Activated CD4-positive, alpha-beta T cell treated with anti-CD3 and anti-CD28 coated beads, Interleukin-2, amount 50 U/mL, for 24 hours (primary cell): ENCODE measurements around the gene KMT2C.
"Not testable (repeated sequence)": the region's sequence is repeated elsewhere in the genome, so short reads cannot be mapped to it uniquely, and the experiment has no call there.

Experiments used
- DNase-seq, 2 donors: peaks; one replicate each; pipeline ENCODE4 v3.0.0-alpha.2; 2020; ENCODE audit warnings: low read depth in 1 of 2, low spot score in 1 of 2

Gene KMT2C

DNA sequence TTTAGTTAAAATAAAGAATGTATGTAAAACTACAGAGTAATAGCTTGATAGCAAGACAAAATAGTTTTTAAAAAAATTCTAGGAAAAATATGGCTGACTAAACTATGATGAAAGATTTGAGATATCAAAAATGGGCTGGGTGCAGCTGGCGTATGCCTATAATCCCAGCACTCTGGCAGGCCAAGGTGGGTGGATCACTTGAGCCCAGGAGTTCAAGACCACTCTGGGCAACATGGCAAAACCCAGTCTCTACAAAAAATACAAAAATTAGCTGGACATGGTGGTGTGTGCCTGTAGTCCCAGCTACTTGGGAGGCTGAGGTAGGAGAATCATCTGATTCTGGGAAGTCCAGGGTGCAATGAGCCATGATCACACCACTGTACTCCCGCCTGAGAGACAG, 29.8 kb downstream of the KMT2C start:
- not testable (repeated sequence) for DNase-seq

GRCh38 chr7:152403726-152404125, 32.1 kb downstream of the KMT2C start:
- no peak for DNase-seq

DNA sequence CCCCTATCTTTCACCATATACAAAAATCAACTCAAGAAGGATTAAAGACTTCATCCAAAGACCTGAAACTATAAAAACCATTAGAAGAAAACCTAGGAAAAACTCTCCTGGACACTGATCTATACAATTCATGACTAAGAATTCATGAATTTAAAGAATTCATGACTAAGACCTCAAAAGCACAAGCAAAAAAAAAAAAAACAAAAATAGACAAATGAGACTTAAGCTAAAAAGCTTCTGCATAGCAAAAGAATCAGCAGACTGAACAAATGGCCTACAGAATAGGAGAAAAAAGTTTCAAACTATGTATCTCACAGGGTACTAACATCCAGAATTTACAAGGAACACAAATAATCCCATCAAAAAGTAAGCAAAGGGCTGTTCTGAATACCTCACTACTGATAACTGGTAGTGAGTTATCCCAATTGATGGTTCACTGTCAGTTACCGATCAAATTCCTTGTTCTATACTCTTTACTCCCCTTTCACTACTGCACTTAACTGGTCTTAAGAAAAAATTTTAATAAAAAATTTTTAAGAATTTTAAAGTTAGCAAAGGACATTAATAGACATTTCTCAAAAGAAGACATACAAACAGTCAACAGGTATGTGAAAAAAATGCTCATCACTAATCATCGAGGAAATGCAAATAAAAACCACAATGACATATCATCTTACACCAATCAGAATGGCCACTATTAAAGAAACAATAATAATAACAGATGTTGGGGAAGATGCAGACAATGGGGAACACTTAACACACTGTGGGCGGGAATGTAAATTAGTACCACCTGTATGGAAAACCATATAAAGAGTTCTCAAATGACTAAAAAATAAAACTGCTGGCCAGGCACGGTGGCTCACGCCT, 33.2 kb downstream of the KMT2C start:
- no peak for DNase-seq

DNA sequence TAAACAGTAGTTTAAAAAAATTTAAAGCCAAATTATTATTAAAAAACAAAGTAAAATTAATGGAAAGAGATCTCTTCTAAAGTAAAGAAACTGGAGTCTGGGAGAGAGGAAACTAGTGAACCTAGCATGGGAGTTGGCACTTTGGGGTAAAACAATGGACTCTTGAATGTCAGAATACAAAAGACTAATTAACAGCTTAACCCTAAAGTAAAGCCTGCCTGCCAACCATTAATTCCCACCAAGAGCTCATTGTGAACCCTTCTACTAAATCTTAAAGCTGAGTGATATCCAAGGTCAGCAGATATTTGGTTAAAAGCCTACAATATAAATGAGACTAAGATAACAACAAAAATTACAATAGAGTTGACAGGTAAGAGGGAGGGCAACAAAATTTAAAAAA, 36.5 kb downstream of the KMT2C start:
- DNase-seq = no peak

GRCh38 chr7:152395112-152395511, 40.7 kb downstream of the KMT2C start:
- no peak for DNase-seq

- not testable (repeated sequence) for DNase-seq
Observed at GRCh38 chr7:152394214-152394613, 41.6 kb downstream of the KMT2C start.

- no peak for DNase-seq
Observed at GRCh38 chr7:152392254-152392653, 43.5 kb downstream of the KMT2C start.

DNA sequence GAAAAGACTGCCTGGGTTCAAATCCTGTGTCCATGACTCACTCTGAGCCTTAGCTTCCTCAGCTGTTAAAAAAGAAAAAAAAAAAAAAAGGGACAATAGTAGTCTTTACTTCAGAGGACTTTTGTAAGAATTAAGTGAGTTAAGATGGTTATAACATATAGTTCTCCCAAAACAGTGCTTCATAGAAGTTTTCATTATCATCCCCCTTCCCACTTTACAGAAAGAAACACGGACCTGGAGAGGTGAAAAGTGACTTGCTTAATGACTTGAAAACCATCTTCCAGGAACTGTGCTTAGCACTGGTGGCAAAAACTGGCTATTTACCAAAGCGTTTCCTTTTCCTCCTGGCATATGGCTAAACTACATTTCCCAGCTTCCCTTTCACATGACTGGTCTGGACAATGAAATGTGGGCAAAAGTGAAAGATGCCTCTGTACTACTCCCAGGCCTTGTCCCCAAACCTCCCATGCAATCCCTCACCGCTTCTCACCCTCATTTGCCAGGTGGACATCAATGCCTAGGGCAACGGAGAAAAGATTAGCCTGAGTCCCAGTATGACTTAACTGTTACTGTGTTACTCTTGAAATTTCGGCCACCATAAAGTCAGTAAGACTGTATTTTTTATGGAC, 49.6 kb downstream of the KMT2C start:
- DNase-seq = not testable (repeated sequence)

- DNase-seq = not testable (repeated sequence)
Observed at GRCh38 chr7:152384235-152385200, 51.3 kb downstream of the KMT2C start.

- DNase-seq = no peak
Observed at GRCh38 chr7:152383341-152384234, 52.2 kb downstream of the KMT2C start.

GRCh38 chr7:152382244-152382643, 53.6 kb downstream of the KMT2C start:
- no peak for DNase-seq

DNA sequence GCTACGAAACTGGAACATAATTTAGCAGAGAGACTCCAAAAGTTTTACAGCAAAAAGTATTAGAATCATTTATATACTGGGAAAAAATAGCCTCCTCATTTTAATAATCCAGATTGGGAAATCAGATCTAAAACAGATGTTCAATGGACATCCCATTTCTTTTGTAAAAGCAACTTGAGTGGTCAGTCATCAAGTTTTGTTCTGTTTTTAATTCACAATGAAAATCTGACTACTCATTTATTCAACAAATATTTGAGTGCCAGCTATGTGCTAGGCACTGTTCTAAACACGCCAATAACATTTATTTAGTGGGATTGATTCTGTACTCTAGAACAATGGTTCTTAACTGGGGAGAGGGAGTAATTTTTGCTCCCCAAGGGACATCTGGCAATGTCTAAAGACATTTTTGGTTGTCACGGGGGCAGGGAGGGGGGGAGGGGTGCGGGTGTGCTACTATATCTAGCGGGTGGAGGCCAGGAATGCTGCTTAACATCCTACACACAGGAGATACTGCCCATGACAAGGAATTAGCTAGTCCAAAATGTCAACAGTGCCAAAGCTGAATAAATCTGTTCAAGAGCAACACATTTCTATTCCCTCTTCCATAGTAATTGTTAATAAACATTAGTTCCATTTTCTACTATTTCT, 54.7 kb downstream of the KMT2C start:
- DNase-seq = not testable (repeated sequence)

DNA sequence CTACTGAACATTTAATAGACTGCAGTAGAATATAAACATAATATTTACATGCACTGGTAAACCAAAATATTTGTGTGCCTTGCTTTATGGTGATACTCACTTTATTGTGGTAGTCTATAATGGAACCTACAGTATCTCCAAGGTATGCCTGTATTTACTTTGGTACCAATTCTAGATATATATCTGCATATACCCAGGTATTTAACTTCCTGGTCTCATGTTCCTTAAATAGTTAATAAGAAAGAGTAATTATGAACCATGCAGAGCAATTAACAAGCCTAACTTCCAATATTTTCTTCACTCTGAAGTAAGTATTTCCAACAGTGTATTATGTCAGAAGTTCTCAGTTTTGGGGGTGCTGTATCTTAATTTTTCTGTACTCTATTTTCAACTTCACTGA, 57.3 kb downstream of the KMT2C start:
- DNase-seq = not testable (repeated sequence)

DNA sequence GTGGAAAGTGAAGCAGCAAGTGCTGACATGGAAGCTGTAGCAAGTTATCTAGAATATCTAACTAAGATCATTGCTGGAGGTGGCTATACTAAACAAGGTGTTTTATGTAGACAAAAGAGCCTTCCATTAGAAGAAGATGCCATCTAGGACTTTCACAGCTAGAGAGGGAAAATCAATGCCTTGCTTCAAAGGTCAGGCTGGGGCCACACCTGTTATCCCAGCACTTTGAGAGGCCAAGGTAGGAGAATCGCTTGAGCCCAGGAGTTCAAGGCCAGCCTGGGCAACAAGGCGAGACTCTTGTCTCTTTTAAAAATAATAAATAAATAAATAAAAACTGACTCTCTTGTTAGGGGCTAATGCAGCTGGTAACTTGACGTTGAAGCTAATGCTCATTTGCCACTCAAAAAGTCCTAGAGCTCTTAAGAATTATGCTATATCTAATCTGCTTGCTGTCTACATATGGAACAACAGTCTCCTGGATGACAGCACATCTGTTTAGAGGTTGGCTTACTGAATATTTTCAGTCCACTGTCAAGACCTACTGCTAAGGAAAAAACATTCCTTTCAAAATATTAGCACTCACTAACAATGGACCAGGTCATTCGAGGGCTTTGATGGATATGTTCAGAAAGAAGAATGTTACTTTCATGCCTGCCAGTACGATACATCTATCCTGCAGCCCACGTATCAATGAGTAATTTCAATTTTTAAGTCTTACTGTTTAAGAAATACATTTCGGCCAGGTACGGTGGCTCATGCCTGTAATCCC, 58.9 kb downstream of the KMT2C start:
- not testable (repeated sequence) for DNase-seq

GRCh38 chr7:152370297-152370696, 65.5 kb downstream of the KMT2C start:
- no peak for DNase-seq

DNA sequence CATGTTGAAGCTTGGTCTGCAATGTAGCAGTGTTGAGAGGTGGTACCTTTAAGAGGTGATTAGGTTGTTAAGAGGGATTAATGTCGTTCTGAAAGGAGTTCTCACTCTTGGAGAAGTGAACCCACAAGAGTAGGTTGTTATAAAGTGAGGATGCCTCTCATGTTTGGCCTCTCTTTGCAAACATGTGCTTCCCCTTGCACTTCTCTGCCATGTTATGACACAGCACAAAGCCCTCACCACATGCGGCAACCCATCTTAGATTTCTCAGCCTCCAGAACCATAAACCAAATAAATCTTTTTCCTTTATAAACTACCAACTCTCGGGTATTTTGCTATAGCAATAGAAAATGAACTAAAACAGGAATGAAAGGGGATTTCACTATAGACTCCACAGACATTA, 66.3 kb downstream of the KMT2C start:
- no peak for DNase-seq

DNA sequence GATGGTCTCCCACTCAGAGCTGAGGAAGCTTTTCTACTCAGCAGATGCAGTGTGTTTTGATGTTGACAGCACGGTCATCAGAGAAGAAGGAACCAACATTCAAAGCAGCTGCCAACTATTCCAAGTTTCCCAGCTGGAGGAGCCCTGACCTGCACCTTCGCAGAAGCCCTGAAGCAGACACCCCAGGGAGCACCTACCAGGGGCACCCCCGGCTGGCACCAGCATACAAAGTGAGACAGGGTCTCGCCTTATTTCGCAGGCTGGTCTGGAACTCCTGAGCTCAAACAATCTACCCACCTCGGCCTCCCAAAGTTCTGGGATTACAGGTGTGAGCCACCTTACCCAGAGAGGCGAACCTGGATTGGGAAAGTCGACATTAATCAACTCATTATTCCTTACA, 68.6 kb downstream of the KMT2C start:
- no peak for DNase-seq

- DNase-seq = no peak
Observed at GRCh38 chr7:152366662-152367061, 69.1 kb downstream of the KMT2C start.

- DNase-seq = no peak
Observed at GRCh38 chr7:152365982-152366603, 69.7 kb downstream of the KMT2C start.
